SK-N-SH treated with all-trans-retinoic acid at 6 μM for 48 hours (cell line): ENCODE measurements around the gene SYT7.

Source experiments
- PPARA ChIP-seq: fragments of 250-450 bp; sonication (Bioruptor Pico); IDR thresholded peaks from 2 replicates; pipeline ENCODE4 v1.5.0; 2020; ENCODE audit warnings: mild to moderate bottlenecking, borderline replicate concordance
- ZNF8 ChIP-seq: fragments of 450-650 bp; formaldehyde crosslinking; IDR thresholded peaks from 2 replicates; pipeline ENCODE4 v1.5.0; 2020; ENCODE audit warnings: mild to moderate bottlenecking, moderate library complexity
- TF ChIP-seq, protein P1 (sequence below): fragments of 250-450 bp; sonication (Bioruptor Pico); IDR thresholded peaks from 2 replicates; pipeline ENCODE4 v1.8.0; 2020; ENCODE audit warnings: mild to moderate bottlenecking, moderate library complexity, borderline replicate concordance

DNA sequence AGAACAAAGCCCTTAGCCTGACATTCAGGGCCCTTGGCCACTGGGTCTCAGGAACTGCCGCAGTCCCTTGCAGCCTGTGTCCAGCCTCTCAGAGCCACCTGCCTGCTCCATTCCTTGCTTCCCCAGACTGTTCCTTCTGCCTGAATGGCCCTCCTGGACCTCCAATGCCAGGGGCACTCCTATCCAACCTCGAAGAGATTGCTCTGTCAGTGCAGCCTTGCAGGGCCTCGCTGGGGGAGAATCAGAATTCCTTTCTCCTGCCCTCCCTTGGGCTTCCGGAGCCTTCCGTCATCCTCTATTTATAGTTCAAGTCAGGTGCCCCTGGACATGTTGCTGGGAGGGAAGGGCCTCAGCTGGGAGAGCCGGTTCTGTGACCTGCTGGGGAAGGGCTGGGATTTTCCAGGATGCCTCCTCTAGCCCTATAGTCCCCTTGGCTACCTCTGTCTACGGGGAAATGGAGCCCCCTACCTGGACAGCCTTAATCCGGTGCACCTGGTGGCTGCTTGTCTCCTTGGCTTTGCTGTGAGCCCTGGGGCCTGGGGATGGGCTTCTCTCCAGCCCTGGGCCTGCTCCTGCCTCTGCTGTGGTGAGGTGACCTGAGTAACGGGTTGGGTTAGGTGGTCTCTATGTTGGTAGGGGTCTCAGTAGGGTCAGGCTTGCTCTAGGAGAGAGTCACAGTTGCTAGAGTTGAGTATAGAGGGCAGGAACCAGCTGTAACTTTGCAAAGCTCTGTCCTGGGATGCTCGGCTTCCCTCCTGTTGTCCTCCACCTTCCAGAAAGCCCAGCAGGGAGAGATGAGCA lies 45.9 kb upstream of the SYT7 start:
- TF ChIP-seq ZNF8 (CRISPR knock-in tag) (no peak), PPARA (no peak)
- TF ChIP-seq, protein P1, sequence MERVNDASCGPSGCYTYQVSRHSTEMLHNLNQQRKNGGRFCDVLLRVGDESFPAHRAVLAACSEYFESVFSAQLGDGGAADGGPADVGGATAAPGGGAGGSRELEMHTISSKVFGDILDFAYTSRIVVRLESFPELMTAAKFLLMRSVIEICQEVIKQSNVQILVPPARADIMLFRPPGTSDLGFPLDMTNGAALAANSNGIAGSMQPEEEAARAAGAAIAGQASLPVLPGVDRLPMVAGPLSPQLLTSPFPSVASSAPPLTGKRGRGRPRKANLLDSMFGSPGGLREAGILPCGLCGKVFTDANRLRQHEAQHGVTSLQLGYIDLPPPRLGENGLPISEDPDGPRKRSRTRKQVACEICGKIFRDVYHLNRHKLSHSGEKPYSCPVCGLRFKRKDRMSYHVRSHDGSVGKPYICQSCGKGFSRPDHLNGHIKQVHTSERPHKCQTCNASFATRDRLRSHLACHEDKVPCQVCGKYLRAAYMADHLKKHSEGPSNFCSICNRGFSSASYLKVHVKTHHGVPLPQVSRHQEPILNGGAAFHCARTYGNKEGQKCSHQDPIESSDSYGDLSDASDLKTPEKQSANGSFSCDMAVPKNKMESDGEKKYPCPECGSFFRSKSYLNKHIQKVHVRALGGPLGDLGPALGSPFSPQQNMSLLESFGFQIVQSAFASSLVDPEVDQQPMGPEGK (CRISPR knock-in tag) = no peak
